Loucy (cell line): Measurements from ENCODE around the gene NECTIN4.

ENCODE experiments used
- H2AFZ ChIP-seq: fragments of 200-600 bp; sonication (generic); 2 replicates; pipeline ENCODE4 v1.6.0; 2016; ENCODE audit warnings: antibody characterized with exemption, mild to moderate bottlenecking, low read length, moderate library complexity
- H3F3A ChIP-seq: fragments of 200-600 bp; 2 replicates; pipeline ENCODE4 v1.6.0; 2016; ENCODE audit warnings: antibody characterized with exemption, low read depth, mild to moderate bottlenecking
- H3K27me3 ChIP-seq: fragments of 200-600 bp; sonication (generic); 2 replicates; pipeline ENCODE4 v1.6.1; 2014; ENCODE audit warnings: low read length, mild to moderate bottlenecking; ENCODE audit not compliant: insufficient read depth, poor library complexity, severe bottlenecking
- H3K36me3 ChIP-seq: fragments of 200-600 bp; sonication (generic); 2 replicates; pipeline ENCODE4 v1.6.1; 2016; ENCODE audit warnings: low read length; ENCODE audit not compliant: insufficient read depth
- H3K4me1 ChIP-seq: fragments of 200-600 bp; sonication (generic); 2 replicates; pipeline ENCODE4 v1.5.1; 2014; ENCODE audit warnings: low read length, mild to moderate bottlenecking; ENCODE audit not compliant: insufficient read depth, poor library complexity, severe bottlenecking
- H3K4me2 ChIP-seq: fragments of 200-600 bp; sonication (generic); 2 replicates; pipeline ENCODE4 v1.6.0; 2014; ENCODE audit warnings: antibody characterized with exemption, low read length, low read depth, mild to moderate bottlenecking; ENCODE audit not compliant: poor library complexity, severe bottlenecking
- H3K4me3 ChIP-seq: fragments of 200-600 bp; sonication (generic); 2 replicates; pipeline ENCODE4 v1.5.1; 2014; ENCODE audit warnings: low read length, mild to moderate bottlenecking, mixed read lengths; ENCODE audit not compliant: poor library complexity, severe bottlenecking
- H3K79me2 ChIP-seq: fragments of 200-600 bp; sonication (generic); 2 replicates; pipeline ENCODE4 v1.6.1; 2014; ENCODE audit warnings: low read length; ENCODE audit not compliant: insufficient read depth
- H3K9ac ChIP-seq: fragments of 200-600 bp; sonication (generic); 2 replicates; pipeline ENCODE4 v1.6.0; 2014; ENCODE audit warnings: mild to moderate bottlenecking, low read depth, low read length, moderate library complexity; ENCODE audit not compliant: poor library complexity, severe bottlenecking
- H3K9me2 ChIP-seq: fragments of 200-600 bp; sonication (generic); replicated peaks from 2 replicates; pipeline ENCODE4 v1.6.1; 2016; ENCODE audit warnings: low read depth, low read length, mixed read lengths
- H3K9me3 ChIP-seq: fragments of 200-600 bp; sonication (generic); 2 replicates; pipeline ENCODE4 v1.6.1; 2014; ENCODE audit warnings: mild to moderate bottlenecking, antibody characterized with exemption, low read length, low read depth; ENCODE audit not compliant: insufficient read depth
- H4K20me1 ChIP-seq: fragments of 200-600 bp; sonication (generic); 2 replicates; pipeline ENCODE4 v1.6.0; 2014; ENCODE audit warnings: antibody characterized with exemption, low read length, mild to moderate bottlenecking; ENCODE audit not compliant: insufficient read depth, poor library complexity, severe bottlenecking
- EZH2phosphoT487 ChIP-seq: fragments of 200-600 bp; IDR thresholded peaks from 2 replicates; pipeline ENCODE4 v1.6.1; 2018; ENCODE audit warnings: antibody characterized with exemption, mild to moderate bottlenecking, moderate library complexity, borderline replicate concordance
- TF ChIP-seq, protein P1 (sequence below): fragments of 200-600 bp; sonication (generic); conservative IDR thresholded peaks from 2 replicates; pipeline ENCODE4 v1.5.1; 2014; ENCODE audit warnings: mild to moderate bottlenecking, antibody characterized with exemption, low read length

NECTIN4 gene

GRCh38 chr1:161130266-161130665 is 40.9 kb upstream of the NECTIN4 start:
- Histone ChIP-seq H3K4me3 (peak overlapping the region; percentile 95), H3F3A (no peaks in the 10 kb centered on the region), H3K4me2 (peak overlapping the region; percentile 95), H4K20me1 (peaks cover 10% of the 10 kb centered on the region), H3K36me3 (peaks cover 18% of the 10 kb centered on the region; the same call in 1 of the 2 replicates), H3K79me2 (peaks cover 78% of the 10 kb centered on the region), H3K9me2 (no peaks in the 10 kb centered on the region), H3K9me3 (no peaks in the 10 kb centered on the region), H3K4me1 (peaks cover 63% of the 10 kb centered on the region), H3K27me3 (no peaks in the 10 kb centered on the region), H2AFZ (no peak overlapping the region), H3K9ac (peak overlapping the region; percentile 88)
- no peak for TF ChIP-seq EZH2phosphoT487
- TF ChIP-seq, protein P1, sequence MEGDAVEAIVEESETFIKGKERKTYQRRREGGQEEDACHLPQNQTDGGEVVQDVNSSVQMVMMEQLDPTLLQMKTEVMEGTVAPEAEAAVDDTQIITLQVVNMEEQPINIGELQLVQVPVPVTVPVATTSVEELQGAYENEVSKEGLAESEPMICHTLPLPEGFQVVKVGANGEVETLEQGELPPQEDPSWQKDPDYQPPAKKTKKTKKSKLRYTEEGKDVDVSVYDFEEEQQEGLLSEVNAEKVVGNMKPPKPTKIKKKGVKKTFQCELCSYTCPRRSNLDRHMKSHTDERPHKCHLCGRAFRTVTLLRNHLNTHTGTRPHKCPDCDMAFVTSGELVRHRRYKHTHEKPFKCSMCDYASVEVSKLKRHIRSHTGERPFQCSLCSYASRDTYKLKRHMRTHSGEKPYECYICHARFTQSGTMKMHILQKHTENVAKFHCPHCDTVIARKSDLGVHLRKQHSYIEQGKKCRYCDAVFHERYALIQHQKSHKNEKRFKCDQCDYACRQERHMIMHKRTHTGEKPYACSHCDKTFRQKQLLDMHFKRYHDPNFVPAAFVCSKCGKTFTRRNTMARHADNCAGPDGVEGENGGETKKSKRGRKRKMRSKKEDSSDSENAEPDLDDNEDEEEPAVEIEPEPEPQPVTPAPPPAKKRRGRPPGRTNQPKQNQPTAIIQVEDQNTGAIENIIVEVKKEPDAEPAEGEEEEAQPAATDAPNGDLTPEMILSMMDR, result no peak

GRCh38 chr1:161128591-161129420 is 39.4 kb upstream of the NECTIN4 start:
- Histone ChIP-seq H2AFZ (no peak overlapping the region), H3K4me2 (peak overlapping the region; percentile 95), H3F3A (no peaks in the 10 kb centered on the region), H3K4me3 (peak overlapping the region; percentile 95), H4K20me1 (peaks cover 10% of the 10 kb centered on the region), H3K9me3 (no peaks in the 10 kb centered on the region), H3K9me2 (no peaks in the 10 kb centered on the region), H3K27me3 (no peaks in the 10 kb centered on the region), H3K9ac (no peak overlapping the region), H3K4me1 (peaks cover 60% of the 10 kb centered on the region), H3K36me3 (peaks cover 23% of the 10 kb centered on the region; the same call in 1 of the 2 replicates), H3K79me2 (peaks cover 67% of the 10 kb centered on the region)
- TF ChIP-seq, protein P1, result no peak
- no peak for TF ChIP-seq EZH2phosphoT487

- Histone ChIP-seq H3K79me2 (peaks cover 58% of the 10 kb centered on the region), H3K4me1 (peaks cover 53% of the 10 kb centered on the region), H4K20me1 (peaks cover 10% of the 10 kb centered on the region), H3K4me3 (peak overlapping the region; percentile 3), H3K27me3 (no peaks in the 10 kb centered on the region), H3F3A (no peaks in the 10 kb centered on the region), H3K36me3 (peaks cover 32% of the 10 kb centered on the region; the same call in 1 of the 2 replicates), H3K9ac (no peak overlapping the region), H3K9me2 (no peaks in the 10 kb centered on the region), H3K4me2 (peak overlapping the region; percentile 95), H2AFZ (no peak overlapping the region), H3K9me3 (no peaks in the 10 kb centered on the region)
- no peak for TF ChIP-seq EZH2phosphoT487
- TF ChIP-seq, protein P1, result no peak
These were observed 38.3 kb upstream of the NECTIN4 start for GRCh38 chr1:161127649-161128048.
